ENCODE measurements around the gene SLC2A13. TPM values are rescaled to one million over a fixed set of nuclear protein-coding genes. Genes with fewer than 3 reads are reported as not detected.
"Not testable (repeated sequence)": the region's sequence is repeated elsewhere in the genome, so short reads cannot be mapped to it uniquely, and the experiment has no call there.

SLC2A13 gene
- total RNA-seq, 4 donors from 2014 or later: 9.2 to 15.2 (median 13.9) TPM

DNA sequence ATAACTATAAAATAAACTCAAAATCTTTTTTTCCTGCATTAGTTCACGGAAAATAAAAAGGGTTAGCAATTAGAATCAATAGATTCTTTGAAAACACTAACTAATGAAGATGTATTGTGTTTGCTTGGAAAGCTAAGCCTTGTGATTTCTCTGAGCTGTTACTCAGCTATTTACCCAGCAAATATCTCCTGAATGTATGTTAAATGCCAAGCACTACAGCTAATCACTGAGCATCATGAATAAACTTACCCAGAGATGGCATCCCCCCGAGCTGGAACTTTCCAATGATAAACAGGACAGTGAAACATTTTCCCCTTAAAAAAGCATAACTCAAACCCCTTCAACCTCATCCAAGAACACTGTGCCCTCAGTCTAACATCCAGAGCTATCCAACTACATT is 71.2 kb downstream of the SLC2A13 start:
- WGBS, 2 donors: 25 to 33% methylated on average over 2 of the region's 2 CpGs
- H3K4me3 ChIP-seq (ENCODE audit: low read depth, poor library complexity, severe bottlenecking): no peak overlapping the region
- no peak for TF ChIP-seq POLR2A (IDR thresholded peaks at IDR 0.05)
- TF ChIP-seq, protein P1, sequence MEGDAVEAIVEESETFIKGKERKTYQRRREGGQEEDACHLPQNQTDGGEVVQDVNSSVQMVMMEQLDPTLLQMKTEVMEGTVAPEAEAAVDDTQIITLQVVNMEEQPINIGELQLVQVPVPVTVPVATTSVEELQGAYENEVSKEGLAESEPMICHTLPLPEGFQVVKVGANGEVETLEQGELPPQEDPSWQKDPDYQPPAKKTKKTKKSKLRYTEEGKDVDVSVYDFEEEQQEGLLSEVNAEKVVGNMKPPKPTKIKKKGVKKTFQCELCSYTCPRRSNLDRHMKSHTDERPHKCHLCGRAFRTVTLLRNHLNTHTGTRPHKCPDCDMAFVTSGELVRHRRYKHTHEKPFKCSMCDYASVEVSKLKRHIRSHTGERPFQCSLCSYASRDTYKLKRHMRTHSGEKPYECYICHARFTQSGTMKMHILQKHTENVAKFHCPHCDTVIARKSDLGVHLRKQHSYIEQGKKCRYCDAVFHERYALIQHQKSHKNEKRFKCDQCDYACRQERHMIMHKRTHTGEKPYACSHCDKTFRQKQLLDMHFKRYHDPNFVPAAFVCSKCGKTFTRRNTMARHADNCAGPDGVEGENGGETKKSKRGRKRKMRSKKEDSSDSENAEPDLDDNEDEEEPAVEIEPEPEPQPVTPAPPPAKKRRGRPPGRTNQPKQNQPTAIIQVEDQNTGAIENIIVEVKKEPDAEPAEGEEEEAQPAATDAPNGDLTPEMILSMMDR (IDR thresholded peaks at IDR 0.05): no peak
- DNase-seq (ENCODE audit: low spot score in 2 of 2): no peak
- intact Hi-C loops (cut with DNase I; ENCODE audit: low total_unique reads): no loop called here

DNA sequence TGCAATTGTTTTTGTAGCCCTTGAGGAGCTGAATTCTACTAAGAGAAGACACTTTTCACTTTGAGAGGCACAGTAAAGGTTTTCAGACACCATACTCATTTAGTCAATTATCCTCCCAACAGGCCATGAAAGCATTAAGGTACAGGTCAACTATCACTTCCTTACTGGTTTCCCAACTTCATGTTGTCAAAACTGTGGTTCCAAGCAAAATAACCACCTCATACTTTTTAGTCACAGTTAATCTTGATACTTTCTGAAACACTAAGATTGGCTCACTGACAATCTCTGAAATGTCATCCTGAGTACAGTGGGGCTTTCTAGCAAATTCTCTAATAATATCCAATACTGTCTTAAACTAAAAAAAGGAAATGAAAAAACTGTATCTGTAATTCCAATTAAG is 71.7 kb downstream of the SLC2A13 start:
- no peak for DNase-seq (ENCODE audit: low spot score in 2 of 2)
- no peak overlapping the region for H3K4me3 ChIP-seq (ENCODE audit: low read depth, poor library complexity, severe bottlenecking)
- TF ChIP-seq, protein P1 (IDR thresholded peaks at IDR 0.05): no peak
- TF ChIP-seq POLR2A (IDR thresholded peaks at IDR 0.05): no peak
- intact Hi-C loops (cut with DNase I; ENCODE audit: low total_unique reads): no loop called here

DNA sequence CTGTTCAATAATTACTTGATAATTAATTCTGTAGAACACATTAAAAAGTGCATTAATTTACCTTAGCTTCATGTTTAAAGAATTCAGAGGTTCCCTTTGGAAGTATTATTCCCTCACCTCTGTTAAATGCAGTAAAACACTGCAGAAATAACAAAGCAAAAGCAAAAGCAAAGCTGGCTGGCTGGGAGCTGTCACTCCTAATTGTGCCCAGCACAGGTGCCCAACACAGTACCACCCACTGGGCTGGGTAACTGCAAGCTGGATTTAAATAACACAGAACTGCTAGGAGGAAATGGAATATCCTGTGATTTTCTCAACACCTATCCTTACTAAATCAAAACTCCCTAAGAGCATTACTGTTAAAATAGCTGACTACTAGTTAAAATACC is 72.6 kb downstream of the SLC2A13 start:
- H3K4me3 ChIP-seq (ENCODE audit: low read depth, poor library complexity, severe bottlenecking): no peak overlapping the region
- DNase-seq (ENCODE audit: low spot score in 2 of 2): no peak
- TF ChIP-seq POLR2A (IDR thresholded peaks at IDR 0.05): no peak
- TF ChIP-seq, protein P1 (IDR thresholded peaks at IDR 0.05): no peak
- intact Hi-C loops (cut with DNase I; ENCODE audit: low total_unique reads): no loop called here

- 65 to 73% methylated on average over 5 of the region's 5 CpGs for WGBS, 2 donors
- DNase-seq (ENCODE audit: low spot score in 2 of 2): no peak
- no peak overlapping the region for H3K4me3 ChIP-seq (ENCODE audit: low read depth, poor library complexity, severe bottlenecking)
- TF ChIP-seq POLR2A (IDR thresholded peaks at IDR 0.05): no peak
- TF ChIP-seq, protein P1 (IDR thresholded peaks at IDR 0.05): no peak
- intact Hi-C loops (cut with DNase I; ENCODE audit: low total_unique reads): no loop called here
Measured at GRCh38 chr12:40032433-40033241, 73.2 kb downstream of the SLC2A13 start.

- intact Hi-C loops (cut with DNase I; ENCODE audit: low total_unique reads): no loop called here
- DNase-seq (ENCODE audit: low spot score in 2 of 2): no peak
- no peak overlapping the region for H3K4me3 ChIP-seq (ENCODE audit: low read depth, poor library complexity, severe bottlenecking)
- TF ChIP-seq, protein P1 (IDR thresholded peaks at IDR 0.05): no peak
- no peak for TF ChIP-seq POLR2A (IDR thresholded peaks at IDR 0.05)
- WGBS, 2 donors: 88 to 93% methylated on average over 3 of the region's 3 CpGs
Measured at GRCh38 chr12:40031965-40032364, 73.9 kb downstream of the SLC2A13 start.

GRCh38 chr12:40030970-40031369 is 74.9 kb downstream of the SLC2A13 start:
- intact Hi-C loops (cut with DNase I; ENCODE audit: low total_unique reads); H3K4me3 ChIP-seq (ENCODE audit: low read depth, poor library complexity, severe bottlenecking); DNase-seq (ENCODE audit: low spot score in 2 of 2): not testable (repeated sequence)
- 78 to 90% methylated on average over 9 of the region's 9 CpGs for WGBS, 2 donors

Data from lower leg skin (tissue), 4 donors.